ENCODE results near the gene MUC22.
A peak's percentile ranks its signal among the peaks of the same experiment; 100 is the strongest.
"Not testable (repeated sequence)": the region's sequence is repeated elsewhere in the genome, so short reads cannot be mapped to it uniquely, and the experiment has no call there.

MUC22 gene

GRCh38 chr6:31010393-31011060, at the start of gene MUC22:
TSS of gene MUC22 (plus strand) at chr6:31010474. CDS start at chr6:31010707, 233 bp downstream.
- DNase-seq (ENCODE audit: low read depth in 2 of 2, low spot score in 1 of 2), result no peak

- no peak for DNase-seq (ENCODE audit: low read depth in 2 of 2, low spot score in 1 of 2)
These were observed 49.2 kb upstream of the MUC22 start for GRCh38 chr6:30960907-30961673.

- no peak for DNase-seq (ENCODE audit: low read depth in 2 of 2, low spot score in 1 of 2)
These were observed 47.6 kb upstream of the MUC22 start for GRCh38 chr6:30962716-30963115.

GRCh38 chr6:30963641-30964040, 46.6 kb upstream of the MUC22 start:
- no peak for DNase-seq (ENCODE audit: low read depth in 2 of 2, low spot score in 1 of 2)

- DNase-seq (ENCODE audit: low read depth in 2 of 2, low spot score in 1 of 2), result no peak
These were observed 46.2 kb upstream of the MUC22 start for GRCh38 chr6:30964075-30964474.

GRCh38 chr6:30965140-30965601, 45.1 kb upstream of the MUC22 start:
- DNase-seq (ENCODE audit: low read depth in 2 of 2, low spot score in 1 of 2), result no peak

- no peak for DNase-seq (ENCODE audit: low read depth in 2 of 2, low spot score in 1 of 2)
These were observed 44.1 kb upstream of the MUC22 start for GRCh38 chr6:30966154-30966553.

- DNase-seq (ENCODE audit: low read depth in 2 of 2, low spot score in 1 of 2), result not testable (repeated sequence)
These were observed 41.1 kb upstream of the MUC22 start for GRCh38 chr6:30969171-30969570.

- DNase-seq (ENCODE audit: low read depth in 2 of 2, low spot score in 1 of 2), result no peak
These were observed 39.3 kb upstream of the MUC22 start for GRCh38 chr6:30970946-30971345.

- DNase-seq (ENCODE audit: low read depth in 2 of 2, low spot score in 1 of 2), result no peak
These were observed 37.5 kb upstream of the MUC22 start for GRCh38 chr6:30972816-30973215.

GRCh38 chr6:30974490-30975252, 35.6 kb upstream of the MUC22 start:
- no peak for DNase-seq (ENCODE audit: low read depth in 2 of 2, low spot score in 1 of 2)

- DNase-seq (ENCODE audit: low read depth in 2 of 2, low spot score in 1 of 2), result no peak
These were observed 31.1 kb upstream of the MUC22 start for GRCh38 chr6:30979141-30979540.

- no peak for DNase-seq (ENCODE audit: low read depth in 2 of 2, low spot score in 1 of 2)
These were observed 30.6 kb upstream of the MUC22 start for GRCh38 chr6:30979690-30980089.

GRCh38 chr6:30981942-30982772, 28.1 kb upstream of the MUC22 start:
- DNase-seq (ENCODE audit: low read depth in 2 of 2, low spot score in 1 of 2), result no peak

GRCh38 chr6:30983439-30983838, 26.8 kb upstream of the MUC22 start, which contains the start of gene MUC21:
TSS of gene MUC21 (plus strand) at chr6:30983718. CDS start at chr6:30983959, 241 bp downstream.
- no peak for DNase-seq (ENCODE audit: low read depth in 2 of 2, low spot score in 1 of 2)

GRCh38 chr6:30985490-30985889, 24.8 kb upstream of the MUC22 start:
- DNase-seq (ENCODE audit: low read depth in 2 of 2, low spot score in 1 of 2), result no peak

GRCh38 chr6:30987304-30987703, 23.0 kb upstream of the MUC22 start:
- DNase-seq (ENCODE audit: low read depth in 2 of 2, low spot score in 1 of 2), result no peak

GRCh38 chr6:30988209-30988825, 22.0 kb upstream of the MUC22 start:
- no peak for DNase-seq (ENCODE audit: low read depth in 2 of 2, low spot score in 1 of 2)

GRCh38 chr6:30990422-30991086, 19.7 kb upstream of the MUC22 start:
- peak in 1 of 2 donors; percentile 2 for DNase-seq (ENCODE audit: low read depth in 2 of 2, low spot score in 1 of 2)

- DNase-seq (ENCODE audit: low read depth in 2 of 2, low spot score in 1 of 2), result no peak
These were observed 18.4 kb upstream of the MUC22 start for GRCh38 chr6:30991891-30992290.

Measured in stimulated activated CD8-positive, alpha-beta memory T cell treated with anti-CD3 and anti-CD28 coated beads, Interleukin-4, amount 100 ng/mL, for 4 hours (primary cell).